Smooth muscle cell (in vitro differentiated cells): ENCODE results near the gene CAPG. TPM values are rescaled to one million over a fixed set of nuclear protein-coding genes. Genes with fewer than 3 reads are reported as not detected.

ENCODE experiments used
- DNase-seq: peaks from one replicate; lab custom pipeline; 2025; ENCODE audit not compliant: unreplicated experiment; lab: John Stamatoyannopoulos, UW
- H2AFZ ChIP-seq: fragments of 200-600 bp; sonication (generic); 2 replicates; pipeline ENCODE4 v1.6.0; 2016; ENCODE audit warnings: antibody characterized with exemption, low read depth, mild to moderate bottlenecking
- H3F3A ChIP-seq: fragments of 200-600 bp; sonication (generic); 2 replicates; pipeline ENCODE4 v1.6.0; 2017; ENCODE audit warnings: antibody characterized with exemption, low read depth
- H3K27ac ChIP-seq: fragments of 200-600 bp; sonication (generic); 2 replicates; pipeline ENCODE4 v1.5.1; 2016; ENCODE audit warnings: low read depth, mild to moderate bottlenecking
- H3K27me3 ChIP-seq: fragments of 200-600 bp; sonication (generic); 2 replicates; pipeline ENCODE4 v1.6.1; 2016; ENCODE audit warnings: low read depth, mild to moderate bottlenecking
- H3K36me3 ChIP-seq: fragments of 200-600 bp; sonication (generic); 2 replicates; pipeline ENCODE4 v1.5.1; 2016; ENCODE audit warnings: low read depth
- H3K4me1 ChIP-seq: fragments of 200-600 bp; sonication (generic); 2 replicates; pipeline ENCODE4 v1.5.1; 2016; ENCODE audit warnings: low read depth
- H3K4me2 ChIP-seq: fragments of 200-600 bp; sonication (generic); 2 replicates; pipeline ENCODE4 v1.6.0; 2016; ENCODE audit warnings: mild to moderate bottlenecking
- H3K4me3 ChIP-seq: fragments of 200-600 bp; sonication (generic); 2 replicates; pipeline ENCODE4 v1.5.1; 2016; ENCODE audit warnings: mild to moderate bottlenecking
- H3K79me2 ChIP-seq: fragments of 200-600 bp; sonication (generic); 2 replicates; pipeline ENCODE4 v1.6.0; 2016; ENCODE audit warnings: low read depth, mild to moderate bottlenecking
- H3K9ac ChIP-seq: fragments of 200-600 bp; sonication (generic); 2 replicates; pipeline ENCODE4 v1.6.0; 2016; ENCODE audit warnings: low read depth
- H3K9me3 ChIP-seq: fragments of 200-600 bp; sonication (generic); replicated peaks from 2 replicates; pipeline ENCODE4 v1.5.1; 2016; ENCODE audit warnings: low read depth
- H4K20me1 ChIP-seq: fragments of 200-600 bp; sonication (generic); 2 replicates; pipeline ENCODE4 v1.6.0; 2016; ENCODE audit warnings: low read depth
- WGBS: methylation state at CpG from one replicate; pipeline ENCODE4 v1.1.7; 2016; ENCODE audit warnings: low lambda C conversion rate; 5-methylcytosine and 5-hydroxymethylcytosine counted together
- polyA plus RNA-seq: library from polyadenylated mRNA; unstranded; fragments of >200 nt; fragmentation: Nextera tagmentation; extraction: Ambion mirVana; gene quantifications from 2 replicates; pipeline ENCODE4 v1.2.1, GENCODE V29; 2016
- total RNA-seq: library from RNA; depleted of rRNA; stranded (reverse); fragments of >200 nt; gene quantifications from 2 replicates; pipeline ENCODE4 v1.2.3, GENCODE V29; 2014
- TF ChIP-seq, protein P1 (sequence below): fragments of 200-600 bp; sonication (generic); IDR thresholded peaks from 2 replicates; pipeline ENCODE4 v1.5.1; 2017; ENCODE audit warnings: borderline replicate concordance, mild to moderate bottlenecking, antibody characterized with exemption; ENCODE audit not compliant: insufficient read depth, poor library complexity, severe bottlenecking

Gene CAPG
- total and polyA plus RNA-seq, 2 experiments from 2014 or later: 51.6 to 96.2 TPM

DNA sequence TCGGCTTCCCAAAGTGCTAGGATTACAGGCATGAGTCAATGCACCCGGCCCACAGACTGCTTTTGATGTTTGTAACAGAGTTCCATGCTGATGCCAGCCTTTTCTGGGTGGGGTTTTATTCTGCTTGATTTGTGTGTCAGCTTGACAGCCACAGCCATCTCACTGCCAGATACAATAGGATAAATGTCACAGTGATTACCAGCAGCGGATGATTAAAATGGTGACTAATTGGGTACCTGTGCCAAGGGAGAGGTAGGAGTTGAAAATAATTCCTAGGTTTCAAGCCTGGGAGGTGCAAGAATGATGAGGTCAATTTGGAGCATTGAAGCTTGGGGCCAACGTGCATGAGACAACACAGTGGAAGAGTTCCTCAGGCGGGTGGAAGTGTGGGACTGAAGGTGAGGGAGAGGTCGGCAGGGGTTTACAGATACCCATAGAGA is 47.7 kb upstream of the CAPG start:
- Histone ChIP-seq H3K27me3 (no peaks in the 10 kb centered on the region), H3K9me3 (no peaks in the 10 kb centered on the region), H2AFZ (no peak overlapping the region), H3K4me3 (no peak overlapping the region), H3K9ac (no peak overlapping the region), H3K36me3 (no peaks in the 10 kb centered on the region), H4K20me1 (no peaks in the 10 kb centered on the region), H3K79me2 (no peaks in the 10 kb centered on the region), H3F3A (no peaks in the 10 kb centered on the region), H3K4me2 (no peak overlapping the region), H3K4me1 (no peaks in the 10 kb centered on the region), H3K27ac (no peak overlapping the region)
- TF ChIP-seq, protein P1, sequence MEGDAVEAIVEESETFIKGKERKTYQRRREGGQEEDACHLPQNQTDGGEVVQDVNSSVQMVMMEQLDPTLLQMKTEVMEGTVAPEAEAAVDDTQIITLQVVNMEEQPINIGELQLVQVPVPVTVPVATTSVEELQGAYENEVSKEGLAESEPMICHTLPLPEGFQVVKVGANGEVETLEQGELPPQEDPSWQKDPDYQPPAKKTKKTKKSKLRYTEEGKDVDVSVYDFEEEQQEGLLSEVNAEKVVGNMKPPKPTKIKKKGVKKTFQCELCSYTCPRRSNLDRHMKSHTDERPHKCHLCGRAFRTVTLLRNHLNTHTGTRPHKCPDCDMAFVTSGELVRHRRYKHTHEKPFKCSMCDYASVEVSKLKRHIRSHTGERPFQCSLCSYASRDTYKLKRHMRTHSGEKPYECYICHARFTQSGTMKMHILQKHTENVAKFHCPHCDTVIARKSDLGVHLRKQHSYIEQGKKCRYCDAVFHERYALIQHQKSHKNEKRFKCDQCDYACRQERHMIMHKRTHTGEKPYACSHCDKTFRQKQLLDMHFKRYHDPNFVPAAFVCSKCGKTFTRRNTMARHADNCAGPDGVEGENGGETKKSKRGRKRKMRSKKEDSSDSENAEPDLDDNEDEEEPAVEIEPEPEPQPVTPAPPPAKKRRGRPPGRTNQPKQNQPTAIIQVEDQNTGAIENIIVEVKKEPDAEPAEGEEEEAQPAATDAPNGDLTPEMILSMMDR: no peak
- WGBS: 72% methylated on average over 6 of the region's 6 CpGs
- DNase-seq: no peak

DNA sequence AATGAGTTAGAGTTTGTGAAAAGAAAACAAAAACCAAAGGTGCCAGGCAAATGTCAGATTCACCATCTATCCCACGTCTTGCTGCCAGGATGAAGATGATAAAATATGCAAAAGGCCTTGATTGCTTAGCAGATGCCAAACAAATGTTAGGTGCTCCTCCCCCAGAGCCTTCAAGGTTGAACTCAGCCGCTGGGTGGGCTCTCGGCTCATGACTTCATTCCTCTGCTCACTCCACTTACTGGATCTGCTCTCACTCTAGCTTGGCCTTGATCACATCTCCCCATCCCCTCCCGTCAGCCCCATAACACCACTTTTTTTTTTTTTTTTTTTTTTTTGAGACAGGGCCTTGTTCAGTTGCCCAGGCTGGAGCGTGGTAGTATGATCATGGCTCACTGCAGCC is 46.9 kb upstream of the CAPG start:
- Histone ChIP-seq H4K20me1 (no peaks in the 10 kb centered on the region), H3K4me2 (no peak overlapping the region), H3K4me1 (no peaks in the 10 kb centered on the region), H3K9ac (no peak overlapping the region), H3F3A (no peaks in the 10 kb centered on the region), H3K4me3 (no peak overlapping the region), H3K79me2 (no peaks in the 10 kb centered on the region), H3K36me3 (no peaks in the 10 kb centered on the region), H3K27ac (no peak overlapping the region), H3K27me3 (no peaks in the 10 kb centered on the region), H2AFZ (no peak overlapping the region), H3K9me3 (no peaks in the 10 kb centered on the region)
- no peak for DNase-seq
- TF ChIP-seq, protein P1: no peak
- WGBS: 62% methylated on average over 5 of the region's 5 CpGs

DNA sequence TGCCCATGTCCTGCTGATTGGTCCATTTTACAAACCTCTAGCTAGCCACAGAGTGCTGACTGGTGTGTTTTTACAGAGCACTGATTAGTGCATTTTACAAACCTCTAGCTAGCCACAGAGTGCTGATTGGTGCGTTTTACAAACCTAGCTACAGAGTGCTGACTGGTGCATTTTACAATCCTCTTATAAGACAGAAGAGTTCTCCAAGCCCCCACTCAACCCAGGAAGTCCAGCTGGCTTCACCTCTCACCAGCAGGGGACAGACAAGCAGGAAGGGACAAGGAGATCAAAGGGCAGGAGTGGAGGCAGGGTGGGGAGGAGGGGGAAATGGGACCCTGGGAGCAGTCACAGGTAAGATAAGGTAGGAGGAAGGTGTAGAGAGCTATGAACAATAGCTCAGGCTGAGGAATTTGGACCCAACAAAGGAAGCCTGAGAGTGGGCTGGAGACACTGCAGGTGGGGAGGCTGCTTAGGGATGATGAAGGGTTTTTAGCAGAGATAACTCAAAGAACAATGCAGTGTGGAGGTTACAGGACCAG is 45.5 kb upstream of the CAPG start:
- no peak overlapping the region for H2AFZ ChIP-seq
- 75% methylated on average over 1 of the region's 1 CpG for WGBS
- no peaks in the 10 kb centered on the region for H3K79me2 ChIP-seq

GRCh38 chr2:85453571-85453970 is 43.4 kb upstream of the CAPG start:
- H3K27me3 ChIP-seq: no peaks in the 10 kb centered on the region
- no peaks in the 10 kb centered on the region for H3K79me2 ChIP-seq
- H4K20me1 ChIP-seq: no peaks in the 10 kb centered on the region
- no peak overlapping the region for H3K9ac ChIP-seq
- TF ChIP-seq, protein P1: no peak
- DNase-seq: no peak
- H3K4me2 ChIP-seq: no peak overlapping the region
- no peak overlapping the region for H2AFZ ChIP-seq
- no peaks in the 10 kb centered on the region for H3K4me1 ChIP-seq
- H3K27ac ChIP-seq: no peak overlapping the region
- H3F3A ChIP-seq: no peaks in the 10 kb centered on the region
- no peak overlapping the region for H3K4me3 ChIP-seq
- H3K36me3 ChIP-seq: no peaks in the 10 kb centered on the region
- no peaks in the 10 kb centered on the region for H3K9me3 ChIP-seq
- 94% methylated on average over 7 of the region's 7 CpGs for WGBS

More for the DNA sequence above, 45.5 kb upstream of the CAPG start:
- Histone ChIP-seq H3K9me3 (no peaks in the 10 kb centered on the region), H3K27ac (no peak overlapping the region), H3K27me3 (no peaks in the 10 kb centered on the region), H3K36me3 (no peaks in the 10 kb centered on the region), H3K4me2 (no peak overlapping the region), H3K9ac (no peak overlapping the region), H3F3A (no peaks in the 10 kb centered on the region), H4K20me1 (no peaks in the 10 kb centered on the region), H3K4me1 (no peaks in the 10 kb centered on the region), H3K4me3 (no peak overlapping the region)
- no peak for DNase-seq
- TF ChIP-seq, protein P1: no peak
